ENCODE results near the gene CAMTA1. TPM values are rescaled to one million over a fixed set of nuclear protein-coding genes. Genes with fewer than 3 reads are reported as not detected.

Gene CAMTA1
- total RNA-seq, 1 experiment from 2014 or later, result 82.2 TPM

DNA sequence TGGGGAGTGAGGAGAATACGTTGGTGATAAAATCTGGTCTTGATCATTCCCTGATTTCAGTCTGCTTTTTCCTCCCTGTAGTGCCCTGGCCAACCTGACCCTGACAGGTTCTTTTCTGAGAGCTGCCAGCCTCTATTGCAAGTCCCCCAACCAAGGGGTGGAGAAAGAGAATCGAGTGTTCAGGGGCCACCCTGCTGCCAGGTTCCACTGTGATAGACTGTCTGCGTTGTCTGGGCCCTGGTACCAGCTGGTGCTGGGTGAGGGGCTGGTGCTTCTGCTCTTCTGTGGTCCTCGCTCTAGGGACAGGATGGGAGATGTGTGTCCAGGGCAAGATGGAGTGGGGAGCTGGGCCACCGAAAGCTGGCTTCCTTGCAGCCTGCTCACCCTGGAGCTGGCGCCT lies 214.6 kb downstream of the CAMTA1 start:
- CTCF ChIA-PET, result no interaction called here
- H3K36me3 ChIP-seq (ENCODE audit: control insufficient read depth, insufficient read depth, low read length), result no peaks in the 10 kb centered on the region
- peaks cover 5% of the 10 kb centered on the region for H3K27me3 ChIP-seq (ENCODE audit: control insufficient read depth, insufficient read depth, low read length)
- ATAC-seq (no peak), DNase-seq (ENCODE audit: low read depth, low spot score) (no peak)
- H3K27ac ChIP-seq (ENCODE audit: low read length), result no peak overlapping the region
- in situ Hi-C loops (cut with HindIII; ENCODE audit: low pct_unique_long_range_greater_than_20kb, low sequenced_read_pairs), result no loop called here
- no peak overlapping the region for H3K4me3 ChIP-seq (ENCODE audit: low read depth in 2 of 2, low read length in 2 of 2)
- intact Hi-C loops (cut with micrococcal nuclease; ENCODE audit: unreplicated experiment), result no loop called here
- H3K9me3 ChIP-seq (ENCODE audit: control insufficient read depth, insufficient read depth, low read depth, low read length), result no peaks in the 10 kb centered on the region
- no TSS peak for BruUV-seq (replicated peaks)
- POLR2A ChIA-PET, result no interaction called here
- H3K4me1 ChIP-seq (ENCODE audit: control insufficient read depth, insufficient read depth, low read length), result no peaks in the 10 kb centered on the region
- TF ChIP-seq POLR2AphosphoS5 (IDR thresholded peaks at IDR 0.05; ENCODE audit: low read depth, low read length), result no peak
- TF ChIP-seq, protein P1, sequence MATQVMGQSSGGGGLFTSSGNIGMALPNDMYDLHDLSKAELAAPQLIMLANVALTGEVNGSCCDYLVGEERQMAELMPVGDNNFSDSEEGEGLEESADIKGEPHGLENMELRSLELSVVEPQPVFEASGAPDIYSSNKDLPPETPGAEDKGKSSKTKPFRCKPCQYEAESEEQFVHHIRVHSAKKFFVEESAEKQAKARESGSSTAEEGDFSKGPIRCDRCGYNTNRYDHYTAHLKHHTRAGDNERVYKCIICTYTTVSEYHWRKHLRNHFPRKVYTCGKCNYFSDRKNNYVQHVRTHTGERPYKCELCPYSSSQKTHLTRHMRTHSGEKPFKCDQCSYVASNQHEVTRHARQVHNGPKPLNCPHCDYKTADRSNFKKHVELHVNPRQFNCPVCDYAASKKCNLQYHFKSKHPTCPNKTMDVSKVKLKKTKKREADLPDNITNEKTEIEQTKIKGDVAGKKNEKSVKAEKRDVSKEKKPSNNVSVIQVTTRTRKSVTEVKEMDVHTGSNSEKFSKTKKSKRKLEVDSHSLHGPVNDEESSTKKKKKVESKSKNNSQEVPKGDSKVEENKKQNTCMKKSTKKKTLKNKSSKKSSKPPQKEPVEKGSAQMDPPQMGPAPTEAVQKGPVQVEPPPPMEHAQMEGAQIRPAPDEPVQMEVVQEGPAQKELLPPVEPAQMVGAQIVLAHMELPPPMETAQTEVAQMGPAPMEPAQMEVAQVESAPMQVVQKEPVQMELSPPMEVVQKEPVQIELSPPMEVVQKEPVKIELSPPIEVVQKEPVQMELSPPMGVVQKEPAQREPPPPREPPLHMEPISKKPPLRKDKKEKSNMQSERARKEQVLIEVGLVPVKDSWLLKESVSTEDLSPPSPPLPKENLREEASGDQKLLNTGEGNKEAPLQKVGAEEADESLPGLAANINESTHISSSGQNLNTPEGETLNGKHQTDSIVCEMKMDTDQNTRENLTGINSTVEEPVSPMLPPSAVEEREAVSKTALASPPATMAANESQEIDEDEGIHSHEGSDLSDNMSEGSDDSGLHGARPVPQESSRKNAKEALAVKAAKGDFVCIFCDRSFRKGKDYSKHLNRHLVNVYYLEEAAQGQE (IDR thresholded peaks at IDR 0.05; ENCODE audit: insufficient read depth in 1 of 2, low read depth in 2 of 2, low read length in 1 of 2), result no peak
- TF ChIP-seq TCF7L2 (IDR thresholded peaks at IDR 0.05; ENCODE audit: low read depth, low read length), result no peak
- TF ChIP-seq, protein P2, sequence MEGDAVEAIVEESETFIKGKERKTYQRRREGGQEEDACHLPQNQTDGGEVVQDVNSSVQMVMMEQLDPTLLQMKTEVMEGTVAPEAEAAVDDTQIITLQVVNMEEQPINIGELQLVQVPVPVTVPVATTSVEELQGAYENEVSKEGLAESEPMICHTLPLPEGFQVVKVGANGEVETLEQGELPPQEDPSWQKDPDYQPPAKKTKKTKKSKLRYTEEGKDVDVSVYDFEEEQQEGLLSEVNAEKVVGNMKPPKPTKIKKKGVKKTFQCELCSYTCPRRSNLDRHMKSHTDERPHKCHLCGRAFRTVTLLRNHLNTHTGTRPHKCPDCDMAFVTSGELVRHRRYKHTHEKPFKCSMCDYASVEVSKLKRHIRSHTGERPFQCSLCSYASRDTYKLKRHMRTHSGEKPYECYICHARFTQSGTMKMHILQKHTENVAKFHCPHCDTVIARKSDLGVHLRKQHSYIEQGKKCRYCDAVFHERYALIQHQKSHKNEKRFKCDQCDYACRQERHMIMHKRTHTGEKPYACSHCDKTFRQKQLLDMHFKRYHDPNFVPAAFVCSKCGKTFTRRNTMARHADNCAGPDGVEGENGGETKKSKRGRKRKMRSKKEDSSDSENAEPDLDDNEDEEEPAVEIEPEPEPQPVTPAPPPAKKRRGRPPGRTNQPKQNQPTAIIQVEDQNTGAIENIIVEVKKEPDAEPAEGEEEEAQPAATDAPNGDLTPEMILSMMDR (IDR thresholded peaks at IDR 0.05), result no peak
- TF ChIP-seq SIN3A (IDR thresholded peaks at IDR 0.05; ENCODE audit: borderline replicate concordance, insufficient read depth, low read depth, low read length), result no peak

DNA sequence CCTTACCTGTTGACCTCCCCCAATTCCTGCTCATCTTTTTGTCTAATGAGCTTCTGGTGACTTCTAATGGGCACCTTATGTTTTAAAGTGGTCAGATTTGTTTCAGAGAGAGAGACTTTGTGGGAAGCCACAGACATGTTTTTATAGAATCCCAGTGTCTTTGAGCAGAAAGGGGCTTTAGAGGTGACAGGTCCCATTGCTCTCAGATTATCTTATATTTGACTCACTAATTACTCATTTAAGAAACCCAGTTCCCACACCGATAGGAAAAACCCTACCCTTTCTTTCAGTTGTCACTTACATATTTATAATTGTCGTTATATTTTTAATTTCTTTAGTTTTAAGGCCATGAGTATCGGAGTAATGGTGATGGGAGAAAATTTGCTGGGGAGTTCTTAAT lies 215.5 kb downstream of the CAMTA1 start:
- no TSS peak for BruUV-seq (replicated peaks)
- POLR2A ChIA-PET, result no interaction called here
- no peak for TF ChIP-seq SIN3A (IDR thresholded peaks at IDR 0.05; ENCODE audit: borderline replicate concordance, insufficient read depth, low read depth, low read length)
- TF ChIP-seq, protein P1 (IDR thresholded peaks at IDR 0.05; ENCODE audit: insufficient read depth in 1 of 2, low read depth in 2 of 2, low read length in 1 of 2), result no peak
- no peak for TF ChIP-seq TCF7L2 (IDR thresholded peaks at IDR 0.05; ENCODE audit: low read depth, low read length)
- no peak for TF ChIP-seq POLR2AphosphoS5 (IDR thresholded peaks at IDR 0.05; ENCODE audit: low read depth, low read length)
- TF ChIP-seq, protein P2 (IDR thresholded peaks at IDR 0.05), result no peak
- peaks cover 5% of the 10 kb centered on the region for H3K27me3 ChIP-seq (ENCODE audit: control insufficient read depth, insufficient read depth, low read length)
- DNase-seq (ENCODE audit: low read depth, low spot score) (no peak), ATAC-seq (no peak)
- no peak overlapping the region for H3K4me3 ChIP-seq (ENCODE audit: low read depth in 2 of 2, low read length in 2 of 2)
- CTCF ChIA-PET, result no interaction called here
- H3K36me3 ChIP-seq (ENCODE audit: control insufficient read depth, insufficient read depth, low read length), result no peaks in the 10 kb centered on the region
- no peaks in the 10 kb centered on the region for H3K9me3 ChIP-seq (ENCODE audit: control insufficient read depth, insufficient read depth, low read depth, low read length)
- no peak overlapping the region for H3K27ac ChIP-seq (ENCODE audit: low read length)
- no peaks in the 10 kb centered on the region for H3K4me1 ChIP-seq (ENCODE audit: control insufficient read depth, insufficient read depth, low read length)
- in situ Hi-C loops (cut with HindIII; ENCODE audit: low pct_unique_long_range_greater_than_20kb, low sequenced_read_pairs) (no loop called here), intact Hi-C loops (cut with micrococcal nuclease; ENCODE audit: unreplicated experiment) (no loop called here)
